KMS-11 (cell line): ENCODE results near the gene UGT1A6.
"Not testable (repeated sequence)": the region's sequence is repeated elsewhere in the genome, so short reads cannot be mapped to it uniquely, and the experiment has no call there.

ENCODE experiments used
- H2AFZ ChIP-seq: fragments of 200-600 bp; sonication (generic); 2 replicates; pipeline ENCODE4 v1.6.1; 2016; ENCODE audit warnings: antibody characterized with exemption, mixed run types, low read depth
- H3K27ac ChIP-seq: fragments of 200-600 bp; sonication (generic); 2 replicates; pipeline ENCODE4 v1.6.1; 2016; ENCODE audit warnings: mild to moderate bottlenecking, mixed run types
- H3K27me3 ChIP-seq: fragments of 200-600 bp; sonication (generic); 2 replicates; pipeline ENCODE4 v1.6.1; 2017; ENCODE audit warnings: mild to moderate bottlenecking, low read depth, mixed run types, moderate library complexity; ENCODE audit not compliant: insufficient read depth
- H3K36me3 ChIP-seq: fragments of 200-600 bp; sonication (generic); 2 replicates; pipeline ENCODE4 v1.6.1; 2017; ENCODE audit warnings: mild to moderate bottlenecking, mixed run types; ENCODE audit not compliant: insufficient read depth
- H3K4me1 ChIP-seq: fragments of 200-600 bp; sonication (generic); 2 replicates; pipeline ENCODE4 v1.6.1; 2016; ENCODE audit warnings: mild to moderate bottlenecking, low read depth, mixed run types; ENCODE audit not compliant: poor library complexity, severe bottlenecking
- H3K4me2 ChIP-seq: fragments of 200-600 bp; sonication (generic); 2 replicates; pipeline ENCODE4 v1.7.0; 2016; ENCODE audit warnings: mild to moderate bottlenecking, mixed run types
- H3K4me3 ChIP-seq: fragments of 200-600 bp; sonication (generic); IDR thresholded peaks from 2 replicates; pipeline ENCODE4 v1.6.1; 2017; ENCODE audit warnings: low read depth, low read length, mixed read lengths; ENCODE audit not compliant: insufficient read depth
- H3K79me2 ChIP-seq: fragments of 200-600 bp; sonication (generic); 2 replicates; pipeline ENCODE4 v1.6.1; 2016; ENCODE audit warnings: low read depth, mixed run types; ENCODE audit not compliant: insufficient read depth
- H3K9ac ChIP-seq: fragments of 200-600 bp; sonication (generic); 2 replicates; pipeline ENCODE4 v1.6.1; 2016; ENCODE audit warnings: mild to moderate bottlenecking, mixed run types
- H4K20me1 ChIP-seq: fragments of 200-600 bp; sonication (generic); 2 replicates; pipeline ENCODE4 v1.6.1; 2016; ENCODE audit warnings: mild to moderate bottlenecking, mixed run types; ENCODE audit not compliant: insufficient read depth
- CTCF ChIP-seq: fragments of 200-600 bp; sonication (generic); conservative IDR thresholded peaks from 2 replicates; pipeline ENCODE4 v1.6.1; 2017; ENCODE audit warnings: low read depth, mild to moderate bottlenecking, antibody characterized with exemption, low read length, moderate library complexity, mixed read lengths

The UGT1A6 gene

GRCh38 chr2:233746475-233747282 lies 54.0 kb downstream of the UGT1A6 start:
- Histone ChIP-seq H3K36me3 (no peaks in the 10 kb centered on the region), H3K4me2 (no peak overlapping the region)

DNA sequence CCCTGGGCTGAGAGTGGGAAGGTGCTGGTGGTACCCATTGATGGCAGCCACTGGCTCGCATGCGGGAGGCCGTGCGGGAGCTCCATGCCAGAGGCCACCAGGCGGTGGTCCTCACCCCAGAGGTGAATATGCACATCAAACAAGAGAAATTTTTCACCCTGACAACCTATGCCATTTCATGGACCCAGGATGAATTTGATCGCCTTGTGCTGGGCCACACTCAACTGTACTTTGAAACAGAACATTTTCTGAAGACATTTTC lies 54.5 kb downstream of the UGT1A6 start:
- H3K4me1 ChIP-seq, result no peaks in the 10 kb centered on the region
- H3K9ac ChIP-seq, result no peak overlapping the region
- H3K79me2 ChIP-seq, result no peaks in the 10 kb centered on the region
- H2AFZ ChIP-seq, result no peak overlapping the region
- no peaks in the 10 kb centered on the region for H4K20me1 ChIP-seq
- H3K27ac ChIP-seq, result no peak overlapping the region
- no peak overlapping the region for H3K4me2 ChIP-seq
- no peak overlapping the region for H3K4me3 ChIP-seq
- TF ChIP-seq CTCF, result no peak
- H3K36me3 ChIP-seq, result no peaks in the 10 kb centered on the region
- H3K27me3 ChIP-seq, result no peaks in the 10 kb centered on the region

More at GRCh38 chr2:233746475-233747282, 54.0 kb downstream of the UGT1A6 start:
- Histone ChIP-seq H3K27ac (no peak overlapping the region), H2AFZ (no peak overlapping the region), H3K4me1 (no peaks in the 10 kb centered on the region), H3K9ac (no peak overlapping the region), H3K4me3 (no peak overlapping the region), H4K20me1 (no peaks in the 10 kb centered on the region), H3K79me2 (no peaks in the 10 kb centered on the region), H3K27me3 (no peaks in the 10 kb centered on the region)
- no peak for TF ChIP-seq CTCF

GRCh38 chr2:233750689-233751088 lies 58.0 kb downstream of the UGT1A6 start:
- not testable (repeated sequence) for H3K79me2 ChIP-seq, H3K36me3 ChIP-seq, H3K4me1 ChIP-seq, H4K20me1 ChIP-seq, H3K9ac ChIP-seq, H3K4me3 ChIP-seq, H2AFZ ChIP-seq, H3K27ac ChIP-seq, H3K27me3 ChIP-seq, H3K4me2 ChIP-seq

GRCh38 chr2:233751212-233752009 lies 58.7 kb downstream of the UGT1A6 start:
- H3K27me3 ChIP-seq, H3K36me3 ChIP-seq, H3K27ac ChIP-seq, H3K9ac ChIP-seq, H3K4me2 ChIP-seq, H2AFZ ChIP-seq, H3K79me2 ChIP-seq, H3K4me1 ChIP-seq, H3K4me3 ChIP-seq, H4K20me1 ChIP-seq: not testable (repeated sequence)

GRCh38 chr2:233754872-233755611 lies 62.4 kb downstream of the UGT1A6 start:
- H2AFZ ChIP-seq, result no peak overlapping the region
- H3K9ac ChIP-seq, result no peak overlapping the region
- H3K27ac ChIP-seq, result no peak overlapping the region
- H3K4me1 ChIP-seq, result no peaks in the 10 kb centered on the region
- no peaks in the 10 kb centered on the region for H3K36me3 ChIP-seq
- no peaks in the 10 kb centered on the region for H4K20me1 ChIP-seq
- H3K4me3 ChIP-seq, result no peak overlapping the region
- no peaks in the 10 kb centered on the region for H3K27me3 ChIP-seq
- no peak for TF ChIP-seq CTCF
- no peaks in the 10 kb centered on the region for H3K79me2 ChIP-seq
- H3K4me2 ChIP-seq, result no peak overlapping the region
